Adrenal gland (tissue), 12 donors: ENCODE measurements around the gene PDE6G. TPM values are rescaled to one million over a fixed set of nuclear protein-coding genes. Genes with fewer than 3 reads are reported as not detected.

Experiments used
- DNase-seq, 7 donors: peaks; one replicate each; pipeline ENCODE4 v3.0.0-alpha.2; 2019 to 2020
- H3K27ac ChIP-seq, 5 donors: fragments of 200-600 bp; sonication (generic) in 4 of 5; 1 replicate in 3 of 5; 2 replicates in 2 of 5; pipeline versions ENCODE4 v1.5.1 to v1.8.0; 2016 to 2020; ENCODE audit warnings: mild to moderate bottlenecking in 1 of 5
- H3K27me3 ChIP-seq: fragments of 200-600 bp; 2 replicates; pipeline ENCODE4 v1.8.0; 2021
- H3K36me3 ChIP-seq, 2 donors: fragments of 200-600 bp; replicated peaks in 1 of 2; 1 replicate in 1 of 2; 2 replicates in 1 of 2; pipeline versions ENCODE4 v1.5.1 to v1.8.0; 2018 to 2022
- H3K4me1 ChIP-seq, 2 donors: fragments of 200-600 bp; replicated peaks in 1 of 2; 1 replicate in 1 of 2; 2 replicates in 1 of 2; pipeline versions ENCODE4 v1.5.1 to v1.8.0; 2018 to 2021
- H3K4me3 ChIP-seq, 4 donors: fragments of 200-600 bp; sonication (generic) in 3 of 4; one replicate each; pipeline ENCODE4 v1.5.1; 2016 to 2018
- H3K9me3 ChIP-seq, 3 donors: fragments of 200-600 bp; sonication (generic) in 1 of 3; replicated peaks in 1 of 3; 1 replicate in 2 of 3; 2 replicates in 1 of 3; pipeline versions ENCODE4 v1.5.1 to v1.8.0; 2016 to 2021
- CTCF ChIP-seq, 6 experiments: fragments of 450-650 bp in 4 of 6; fragments of 200-600 bp in 2 of 6; sonication (generic) in 1 of 6; IDR thresholded peaks; 1 replicate in 5 of 6; 2 replicates in 1 of 6; pipeline versions ENCODE4 v1.5.1 to v1.8.0; 2016 to 2021; ENCODE audit warnings: antibody characterized with exemption in 6 of 6, mild to moderate bottlenecking in 2 of 6, moderate library complexity in 1 of 6
- POLR2A ChIP-seq, 2 donors: fragments of 450-650 bp; IDR thresholded peaks; one replicate each; pipeline ENCODE4 v1.6.1; 2017; ENCODE audit warnings: antibody characterized with exemption in 2 of 2, mild to moderate bottlenecking in 2 of 2, moderate library complexity in 1 of 2
- WGBS, 4 donors: extraction: QIAGEN DNeasy Blood & Tissue Kit in 2 of 4; methylation state at CpG; one replicate each; pipeline versions ENCODE4 v1.1.5 to v1.1.7; 2013 to 2017; 5-methylcytosine and 5-hydroxymethylcytosine counted together
- intact Hi-C, 2 donors: fragments of 100-400 bp; cut with DNase I; formaldehyde crosslinking; loops; one replicate each; pipeline versions ENCODE4 v1.14.1 to v1.15.0; 2022 to 2023
- polyA plus RNA-seq, 3 donors: library from polyadenylated mRNA; stranded (reverse); fragments of 200-250 nt in 2 of 3; fragments of 350-450 nt in 1 of 3; fragmentation: Illumina TruSeq in 1 of 3; extraction: RNeasy Lipid Tissue Mini Kit (QIAGEN cat#74804) in 1 of 3; gene quantifications; one replicate each; pipeline ENCODE4 v1.2.3, GENCODE V29; 2013 to 2014
- total RNA-seq, 9 donors: library from RNA; depleted of rRNA in 4 of 9; stranded (reverse); fragments of >200 nt in 4 of 9; fragments of 120-200 nt in 1 of 9; fragmentation: NEBNext Ultra II Directional in 1 of 9; extraction: Animal tissue kit (Norgen Biotek cat#: 25700) in 1 of 9; gene quantifications; one replicate each; pipeline versions ENCODE4 v1.1.0 to v1.2.4, GENCODE V29; 2013 to 2023
- donor health status: healthy with polysubstance abuse.
- donor health status: Bipolar disorder and iron deficiency.
- donor health status: DM: yes; HTN: yes; CAD: no.
- donor health status: DM: no; HTN: no; CAD: no.
- donor health status: DM: no; HTN: no; CAD: no.
- donor health status: DM: yes; HTN: yes; CAD: no.

Gene PDE6G
- total and polyA plus RNA-seq, 12 donors, result 0.35 to 5.9 (median 1.8) TPM; not detected in 3

DNA sequence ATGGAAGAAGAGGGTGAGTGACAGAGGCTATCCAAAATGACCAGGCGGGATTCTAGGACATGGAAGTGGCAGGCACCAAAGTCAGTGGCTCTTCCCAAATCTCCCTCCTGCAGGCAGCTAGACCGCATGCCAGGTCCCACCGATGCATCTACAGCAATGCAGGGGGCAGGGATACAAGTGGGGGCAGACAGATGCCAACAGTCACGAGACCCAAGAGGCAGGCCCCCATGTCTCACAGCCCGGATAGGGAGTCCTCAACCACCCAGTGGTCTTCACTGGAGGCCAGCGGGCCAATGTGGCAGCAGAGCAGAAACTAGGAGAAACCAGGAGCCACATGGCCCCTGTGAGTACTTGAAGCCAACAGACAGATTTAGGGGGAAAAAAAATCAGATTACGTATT is 39.5 kb downstream of the PDE6G start:
- DNase-seq, result no peak
- Histone ChIP-seq H3K9me3 (no peaks in the 10 kb centered on the region), H3K27ac (no peak overlapping the region), H3K4me3 (no peak overlapping the region), H3K27me3 (no peaks in the 10 kb centered on the region), H3K36me3 (peaks cover 0 to 62% of the 10 kb centered on the region in 2 donors), H3K4me1 (peaks cover 25 to 40% of the 10 kb centered on the region in 2 donors)
- TF ChIP-seq POLR2A (IDR thresholded peaks at IDR 0.05), result no peak
- WGBS, 4 donors, result 41 to 95% (median 80%) methylated on average over 7 of the region's 7 CpGs
- intact Hi-C loops, result no loop called here

- Histone ChIP-seq H3K27me3 (no peaks in the 10 kb centered on the region), H3K27ac (peak overlapping the region; percentile 18 to 84 (median 75)), H3K4me1 (peaks cover 11 to 26% of the 10 kb centered on the region in 2 donors), H3K4me3 (no peak overlapping the region), H3K36me3 (peaks cover 0 to 54% of the 10 kb centered on the region in 2 donors), H3K9me3 (no peaks in the 10 kb centered on the region)
- TF ChIP-seq POLR2A (IDR thresholded peaks at IDR 0.05) (no peak), CTCF (IDR thresholded peaks at IDR 0.05) (peak in 2 of 6 experiments; percentile 15 to 23)
- DNase-seq, result peak; percentile 33 to 78 (median 65)
- WGBS, 4 donors, result 50 to 66% (median 55%) methylated on average over 4 of the region's 4 CpGs
- intact Hi-C loops, result no loop called here
Observed at GRCh38 chr17:81615401-81615930, 40.9 kb downstream of the PDE6G start.

GRCh38 chr17:81612172-81612970 is 44.0 kb downstream of the PDE6G start:
- Histone ChIP-seq H3K4me1 (peaks cover 14 to 41% of the 10 kb centered on the region in 2 donors), H3K27me3 (no peaks in the 10 kb centered on the region), H3K36me3 (peaks cover 0 to 66% of the 10 kb centered on the region in 2 donors), H3K9me3 (no peaks in the 10 kb centered on the region), H3K4me3 (no peak overlapping the region), H3K27ac (no peak overlapping the region)
- intact Hi-C loops, result no loop called here
- TF ChIP-seq CTCF (IDR thresholded peaks at IDR 0.05), result no peak
- TF ChIP-seq POLR2A (IDR thresholded peaks at IDR 0.05), result no peak
- WGBS, 4 donors, result 77 to 89% (median 83%) methylated on average over 15 to 16 of the region's 16 CpGs
- DNase-seq, result no peak

DNA sequence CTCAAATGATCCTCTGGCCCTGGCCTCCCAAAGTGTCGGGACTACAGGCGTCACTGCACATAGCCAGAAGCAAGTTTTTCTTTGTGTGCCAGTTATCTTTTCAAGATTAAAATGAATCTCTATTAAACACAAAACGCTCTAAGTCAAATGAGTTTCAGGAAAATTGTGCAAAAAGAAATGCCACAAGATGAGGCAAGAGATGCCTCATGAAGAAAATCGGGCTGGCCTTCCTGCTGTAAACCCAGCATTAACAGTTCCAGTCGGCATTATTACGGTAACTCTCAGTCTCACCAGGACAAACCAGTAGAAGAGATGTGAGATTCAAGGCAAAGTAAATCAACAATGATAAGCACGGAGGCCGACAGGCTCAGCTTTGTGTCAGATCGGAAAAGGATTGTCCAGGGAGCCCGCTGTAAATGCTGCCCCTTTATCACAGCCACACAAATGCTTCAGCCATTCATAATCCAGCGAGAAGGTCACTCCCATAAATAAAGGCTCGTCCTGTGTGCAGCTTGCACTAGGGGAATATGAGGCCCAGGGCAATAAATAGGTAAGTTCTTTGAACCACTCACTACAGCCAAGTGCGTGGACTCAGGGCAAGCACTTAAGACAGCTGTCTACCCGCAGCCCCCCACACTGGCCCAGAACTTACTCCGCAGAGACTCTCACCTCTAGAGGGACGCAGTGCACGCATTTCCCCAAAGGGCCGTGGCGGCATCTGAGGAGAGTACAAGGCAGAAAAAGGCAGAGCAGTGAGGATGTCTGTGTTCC is 46.6 kb downstream of the PDE6G start:
- TF ChIP-seq CTCF (IDR thresholded peaks at IDR 0.05) (no peak), POLR2A (IDR thresholded peaks at IDR 0.05) (peak in 1 of 2 donors; percentile 7)
- Histone ChIP-seq H3K27ac (peak overlapping the region in 3 of 5 donors; percentile 15 to 61 (median 17)), H3K27me3 (no peaks in the 10 kb centered on the region), H3K36me3 (peaks cover 0 to 77% of the 10 kb centered on the region in 2 donors), H3K4me1 (peaks cover 9 to 28% of the 10 kb centered on the region in 2 donors), H3K4me3 (no peak overlapping the region), H3K9me3 (no peaks in the 10 kb centered on the region)
- 54 to 77% (median 57%) methylated on average over 16 to 19 of the region's 19 CpGs for WGBS, 4 donors
- intact Hi-C loops, result loop anchor here (10.0 kb wide), 1 partner anchor 95 kb away; the partner anchor contains the start of gene ACTG1 (in 2 of the 2)
- peak in 6 of 7 donors; percentile 45 to 77 (median 68) for DNase-seq
